ENCODE data around the gene HOXC12.

DNA sequence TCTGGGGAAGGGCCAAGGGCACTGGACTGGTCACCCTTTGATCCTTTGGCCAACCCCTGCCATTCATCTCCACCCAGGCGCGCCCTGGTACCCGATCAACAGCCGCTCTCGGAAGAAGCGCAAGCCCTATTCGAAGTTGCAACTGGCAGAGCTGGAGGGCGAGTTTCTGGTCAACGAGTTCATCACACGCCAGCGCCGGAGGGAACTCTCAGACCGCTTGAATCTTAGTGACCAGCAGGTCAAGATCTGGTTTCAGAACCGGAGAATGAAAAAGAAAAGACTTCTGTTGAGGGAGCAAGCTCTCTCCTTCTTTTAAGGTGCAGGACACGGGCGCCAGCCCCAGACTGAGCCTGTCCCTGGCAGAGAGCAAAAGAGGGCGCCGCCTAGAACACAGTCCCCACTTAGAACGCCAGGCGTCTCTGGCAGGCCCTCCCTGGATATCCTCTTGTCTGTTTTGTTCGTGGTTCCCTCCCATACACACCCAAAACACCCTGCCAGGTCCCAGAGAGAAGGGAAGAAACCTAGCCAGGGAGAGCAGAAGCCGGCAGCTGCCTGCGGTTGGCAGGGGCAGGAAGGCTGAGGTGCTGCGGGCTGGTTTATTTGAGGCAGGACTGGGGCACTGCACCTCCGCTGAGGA, 1.7 kb downstream of the HOXC12 start:
- TF ChIP-seq, protein P1, sequence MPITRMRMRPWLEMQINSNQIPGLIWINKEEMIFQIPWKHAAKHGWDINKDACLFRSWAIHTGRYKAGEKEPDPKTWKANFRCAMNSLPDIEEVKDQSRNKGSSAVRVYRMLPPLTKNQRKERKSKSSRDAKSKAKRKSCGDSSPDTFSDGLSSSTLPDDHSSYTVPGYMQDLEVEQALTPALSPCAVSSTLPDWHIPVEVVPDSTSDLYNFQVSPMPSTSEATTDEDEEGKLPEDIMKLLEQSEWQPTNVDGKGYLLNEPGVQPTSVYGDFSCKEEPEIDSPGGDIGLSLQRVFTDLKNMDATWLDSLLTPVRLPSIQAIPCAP (CRISPR knock-in tag; IDR thresholded peaks at IDR 0.05): no peak
- TF ChIP-seq, protein P2, sequence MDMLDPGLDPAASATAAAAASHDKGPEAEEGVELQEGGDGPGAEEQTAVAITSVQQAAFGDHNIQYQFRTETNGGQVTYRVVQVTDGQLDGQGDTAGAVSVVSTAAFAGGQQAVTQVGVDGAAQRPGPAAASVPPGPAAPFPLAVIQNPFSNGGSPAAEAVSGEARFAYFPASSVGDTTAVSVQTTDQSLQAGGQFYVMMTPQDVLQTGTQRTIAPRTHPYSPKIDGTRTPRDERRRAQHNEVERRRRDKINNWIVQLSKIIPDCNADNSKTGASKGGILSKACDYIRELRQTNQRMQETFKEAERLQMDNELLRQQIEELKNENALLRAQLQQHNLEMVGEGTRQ (CRISPR knock-in tag; IDR thresholded peaks at IDR 0.05): no peak
- TF ChIP-seq, protein P3, sequence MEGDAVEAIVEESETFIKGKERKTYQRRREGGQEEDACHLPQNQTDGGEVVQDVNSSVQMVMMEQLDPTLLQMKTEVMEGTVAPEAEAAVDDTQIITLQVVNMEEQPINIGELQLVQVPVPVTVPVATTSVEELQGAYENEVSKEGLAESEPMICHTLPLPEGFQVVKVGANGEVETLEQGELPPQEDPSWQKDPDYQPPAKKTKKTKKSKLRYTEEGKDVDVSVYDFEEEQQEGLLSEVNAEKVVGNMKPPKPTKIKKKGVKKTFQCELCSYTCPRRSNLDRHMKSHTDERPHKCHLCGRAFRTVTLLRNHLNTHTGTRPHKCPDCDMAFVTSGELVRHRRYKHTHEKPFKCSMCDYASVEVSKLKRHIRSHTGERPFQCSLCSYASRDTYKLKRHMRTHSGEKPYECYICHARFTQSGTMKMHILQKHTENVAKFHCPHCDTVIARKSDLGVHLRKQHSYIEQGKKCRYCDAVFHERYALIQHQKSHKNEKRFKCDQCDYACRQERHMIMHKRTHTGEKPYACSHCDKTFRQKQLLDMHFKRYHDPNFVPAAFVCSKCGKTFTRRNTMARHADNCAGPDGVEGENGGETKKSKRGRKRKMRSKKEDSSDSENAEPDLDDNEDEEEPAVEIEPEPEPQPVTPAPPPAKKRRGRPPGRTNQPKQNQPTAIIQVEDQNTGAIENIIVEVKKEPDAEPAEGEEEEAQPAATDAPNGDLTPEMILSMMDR (IDR thresholded peaks at IDR 0.05): no peak
- TF ChIP-seq NR1H2 (CRISPR knock-in tag; IDR thresholded peaks at IDR 0.05) (no peak), NR3C1 (CRISPR knock-in tag; conservative IDR thresholded peaks at IDR 0.05; ENCODE audit: low read depth) (no peak), ETV6 (CRISPR knock-in tag; IDR thresholded peaks at IDR 0.05) (no peak)

Measured in WTC11 (cell line).